IPS-NIHi7 (cell line): Measurements from ENCODE around the gene HOXB9.

Experiments
- DNase-seq: peaks from one replicate; pipeline ENCODE4 v3.0.0; 2012; ENCODE audit warnings: mixed read lengths; ENCODE audit errors: extremely low spot score

Gene HOXB9

DNA sequence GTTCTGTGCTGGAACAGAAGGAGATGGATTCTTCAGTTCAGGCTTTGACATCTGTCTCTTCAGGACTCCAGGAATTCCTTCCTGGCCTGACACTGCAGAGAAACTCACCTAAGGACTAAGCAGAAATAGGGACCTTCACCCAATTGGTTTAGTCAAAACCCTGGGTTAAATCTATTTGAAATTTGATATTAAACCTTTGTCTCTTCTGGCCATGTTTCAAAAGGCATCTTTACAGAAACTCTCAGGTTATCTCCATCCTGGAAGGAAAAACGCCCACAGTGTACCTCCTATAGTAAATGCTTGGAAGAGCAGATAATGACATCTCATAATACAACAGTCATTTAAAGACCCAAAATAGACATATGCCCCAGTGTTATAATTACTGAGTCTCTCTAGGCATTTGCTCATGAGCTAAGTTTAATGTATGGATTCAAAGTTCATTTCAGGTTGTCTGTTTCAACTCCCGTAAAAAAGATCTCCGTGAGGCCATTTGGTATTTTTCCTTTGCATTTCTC is 42.4 kb downstream of the HOXB9 start:
- DNase-seq, result no peak

DNA sequence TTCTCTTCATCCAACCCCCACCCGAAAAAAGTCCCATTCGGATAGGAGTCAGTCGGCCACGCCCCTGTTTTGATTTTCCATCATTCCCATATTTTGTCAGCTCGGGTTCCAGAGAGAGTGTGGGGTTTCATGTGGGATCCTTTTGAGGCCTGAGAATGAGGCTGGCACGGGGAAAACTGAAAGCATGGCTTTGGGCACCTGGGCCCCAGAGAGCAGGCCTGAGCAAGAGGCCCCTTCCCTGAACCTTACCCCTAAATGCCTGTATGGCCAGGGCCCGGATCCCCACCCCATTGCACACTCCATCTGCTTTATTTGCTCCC is 43.4 kb downstream of the HOXB9 start:
- DNase-seq, result no peak

DNA sequence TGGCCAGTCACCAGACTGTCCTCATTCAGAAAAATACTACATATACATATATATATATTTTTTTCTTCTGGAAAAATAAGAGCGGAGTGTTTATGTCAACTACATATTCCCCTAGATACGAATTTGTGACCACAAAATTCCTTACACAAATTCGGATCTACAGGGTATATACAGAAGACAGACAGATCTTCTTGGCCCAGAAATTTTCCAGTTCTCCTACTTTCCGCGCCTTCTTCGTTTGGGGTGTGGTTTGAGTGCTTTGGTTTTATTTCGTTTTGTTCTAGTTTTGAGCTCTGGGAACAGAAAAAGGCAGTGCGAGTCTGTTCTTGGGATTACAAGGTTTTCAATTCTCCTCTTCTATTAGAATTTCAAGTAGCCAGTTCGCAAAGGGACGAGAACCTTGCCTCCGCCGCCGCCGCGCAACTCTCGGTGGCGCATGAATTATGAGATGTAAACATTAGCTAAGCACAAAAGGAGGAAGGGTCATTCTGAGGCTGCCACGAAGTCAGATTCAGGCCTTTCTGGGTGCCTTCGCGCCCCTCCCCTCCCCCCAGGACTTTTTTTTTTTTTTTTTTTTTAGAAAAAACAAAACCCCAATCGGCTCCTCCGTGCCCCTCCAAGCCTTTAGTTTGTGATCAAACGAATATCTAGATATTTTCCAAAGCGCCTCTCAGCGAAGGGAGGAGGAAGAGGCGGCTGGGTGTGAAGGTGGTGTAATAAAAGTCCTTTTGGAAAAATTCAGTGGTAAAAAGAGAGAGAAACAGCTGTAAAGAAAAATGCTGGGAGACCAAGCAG is 46.2 kb downstream of the HOXB9 start:
- DNase-seq, result no peak

DNA sequence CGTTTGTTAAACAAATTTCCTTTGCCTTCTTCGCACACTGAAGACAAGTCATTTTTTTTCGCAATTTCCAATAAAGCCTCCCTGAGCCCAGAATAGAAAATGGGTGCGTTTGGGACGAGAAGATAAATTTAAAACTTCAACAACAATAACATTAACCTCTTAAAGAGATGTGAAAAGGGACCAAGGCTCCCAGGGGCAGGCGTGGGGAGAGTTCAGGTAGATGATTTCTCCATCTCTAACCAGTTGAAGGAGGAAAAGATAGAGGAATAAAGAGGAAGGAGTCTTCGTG is 46.7 kb downstream of the HOXB9 start:
- no peak for DNase-seq

DNA sequence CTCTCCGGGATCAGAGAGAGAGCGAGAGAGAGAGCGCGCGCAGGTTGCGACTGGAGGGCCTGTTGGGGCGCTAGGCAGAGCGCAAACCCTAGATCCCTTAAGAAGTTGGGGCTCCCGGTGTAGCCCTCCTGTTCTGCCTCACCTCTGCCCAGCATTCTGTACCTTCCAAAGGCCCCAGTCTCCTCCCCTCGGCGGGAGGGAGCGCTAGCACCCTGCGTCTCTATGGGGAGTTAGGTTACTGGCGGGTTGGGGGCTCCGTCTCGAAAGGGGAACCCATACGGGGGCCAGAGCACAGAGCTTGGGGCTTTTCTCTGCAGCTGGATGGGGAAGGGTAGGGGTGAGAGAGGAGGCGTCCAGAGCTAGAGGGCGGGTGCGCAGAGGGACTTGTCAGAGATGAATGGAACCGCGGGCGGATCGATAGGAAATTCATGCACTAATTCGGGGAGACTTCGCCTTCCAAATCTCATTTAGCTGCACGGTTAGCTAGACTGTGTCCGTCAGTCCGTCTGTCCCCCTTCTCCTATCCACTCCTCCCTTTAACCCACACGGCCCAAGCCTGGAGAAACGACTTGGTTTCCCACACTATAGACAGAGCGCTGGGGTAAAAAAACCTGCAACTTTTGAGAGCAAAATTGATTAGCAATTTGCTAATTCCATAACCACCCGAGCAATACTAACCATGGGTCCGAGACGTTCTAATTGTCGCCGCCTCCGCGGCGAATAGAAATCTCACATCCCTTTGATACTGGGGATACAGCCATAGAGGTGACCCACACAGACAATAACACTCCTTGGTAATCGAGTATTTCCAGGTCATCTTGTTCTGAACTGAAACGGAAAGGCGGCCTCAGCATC is 47.3 kb downstream of the HOXB9 start:
- no peak for DNase-seq

DNA sequence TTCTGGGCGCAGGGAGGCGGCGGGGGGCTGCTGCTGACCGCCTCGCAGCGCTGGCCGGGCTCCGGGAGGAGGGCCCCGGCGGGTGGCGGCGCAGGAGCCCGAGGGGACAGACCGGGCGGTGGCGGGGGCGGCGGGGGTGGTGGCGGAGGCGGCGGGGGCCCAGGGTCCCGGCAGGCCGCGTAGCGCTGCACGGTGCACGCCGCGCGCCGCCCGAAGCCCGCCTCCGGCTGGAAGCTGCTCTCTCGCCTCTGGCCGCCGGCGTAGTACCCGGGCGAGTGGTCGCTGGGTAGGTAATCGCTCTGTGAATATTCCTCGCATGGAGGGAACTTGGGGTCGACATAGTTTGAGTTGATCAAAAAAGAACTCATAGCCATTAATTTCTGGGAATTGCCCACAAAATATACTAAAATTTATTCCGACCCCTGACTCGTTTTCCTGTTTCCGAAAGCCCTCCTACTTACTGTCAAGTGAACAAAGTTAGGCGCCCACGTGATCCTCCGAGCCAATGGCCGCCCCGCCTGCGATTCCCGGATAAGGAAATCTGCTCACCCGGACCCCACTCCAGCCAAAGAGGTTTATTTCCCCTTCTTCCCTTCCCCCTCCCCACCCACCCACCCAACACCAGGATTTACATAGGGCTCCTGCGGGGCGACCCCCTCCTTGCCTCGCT is 48.1 kb downstream of the HOXB9 start, which contains the start of gene HOXB4:
HOXB4 (minus strand) TSS at position 405 of the 670 bp plus-strand sequence; CDS start at position 374, 31 bp downstream.
- peak; percentile 66 for DNase-seq

DNA sequence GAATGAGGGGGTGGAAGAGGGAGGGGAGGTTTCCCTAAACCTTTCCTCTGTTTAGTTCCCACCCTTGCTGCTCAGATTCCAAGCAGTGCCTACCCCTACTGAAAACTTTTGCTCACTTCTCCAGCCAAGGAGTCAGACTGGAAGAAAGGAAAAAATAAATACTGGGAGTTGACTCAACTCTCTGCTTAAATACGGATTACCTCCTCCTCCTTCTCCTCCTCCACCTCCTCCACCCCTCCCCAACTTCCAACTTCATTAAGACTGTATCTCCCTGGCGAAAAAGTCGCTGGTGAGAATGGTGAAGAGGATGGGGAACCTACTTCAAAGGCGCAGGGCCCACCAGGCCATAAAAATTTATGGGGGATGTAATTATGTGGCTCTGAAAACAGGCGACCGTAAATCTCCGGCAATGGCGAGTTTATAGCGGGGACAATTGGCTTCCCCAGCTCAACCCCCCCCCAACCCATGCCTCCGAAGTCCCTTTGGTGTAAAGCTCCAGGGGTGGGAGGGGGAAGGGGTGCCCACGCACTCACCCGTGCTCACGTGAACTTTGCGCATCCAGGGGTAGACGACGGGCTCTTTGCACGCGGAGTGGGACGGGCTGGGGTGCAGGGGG is 48.7 kb downstream of the HOXB9 start:
- DNase-seq, result no peak

DNA sequence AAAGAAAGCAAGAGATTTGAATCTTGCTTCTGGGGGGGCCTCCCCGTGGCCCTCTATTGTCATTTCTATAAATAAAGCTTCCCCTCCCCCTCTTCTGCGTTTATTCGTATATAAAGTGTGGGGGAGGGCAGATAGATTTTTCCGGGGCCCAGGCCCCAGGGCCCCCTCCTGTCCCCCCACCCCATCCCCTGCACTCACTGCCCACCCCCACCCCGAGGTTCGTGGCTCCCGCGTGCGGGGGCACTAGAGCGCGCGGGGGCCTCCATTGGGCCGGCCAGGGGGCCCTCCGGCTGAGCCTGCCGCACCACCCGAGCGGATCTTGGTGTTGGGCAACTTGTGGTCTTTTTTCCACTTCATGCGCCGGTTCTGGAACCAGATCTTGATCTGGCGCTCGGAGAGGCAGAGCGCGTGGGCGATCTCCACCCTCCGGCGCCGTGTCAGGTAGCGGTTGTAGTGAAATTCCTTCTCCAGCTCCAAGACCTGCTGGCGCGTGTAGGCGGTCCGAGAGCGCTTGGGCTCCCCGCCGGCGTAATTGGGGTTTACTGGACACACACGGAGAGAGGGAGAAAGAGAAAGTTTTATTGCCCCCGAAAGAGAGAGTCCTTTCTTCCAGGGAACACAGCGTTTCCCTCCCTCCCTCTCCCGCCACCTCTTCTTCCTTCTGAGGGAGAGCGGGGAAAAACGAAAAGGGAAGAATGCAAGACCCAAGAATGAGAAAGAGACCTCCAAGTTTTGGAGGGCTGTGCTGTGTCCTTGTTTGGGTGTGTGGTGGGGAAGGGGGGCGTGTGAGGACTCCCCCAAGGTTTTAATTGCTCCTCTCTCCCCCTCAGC is 49.5 kb downstream of the HOXB9 start:
- DNase-seq, result no peak

DNA sequence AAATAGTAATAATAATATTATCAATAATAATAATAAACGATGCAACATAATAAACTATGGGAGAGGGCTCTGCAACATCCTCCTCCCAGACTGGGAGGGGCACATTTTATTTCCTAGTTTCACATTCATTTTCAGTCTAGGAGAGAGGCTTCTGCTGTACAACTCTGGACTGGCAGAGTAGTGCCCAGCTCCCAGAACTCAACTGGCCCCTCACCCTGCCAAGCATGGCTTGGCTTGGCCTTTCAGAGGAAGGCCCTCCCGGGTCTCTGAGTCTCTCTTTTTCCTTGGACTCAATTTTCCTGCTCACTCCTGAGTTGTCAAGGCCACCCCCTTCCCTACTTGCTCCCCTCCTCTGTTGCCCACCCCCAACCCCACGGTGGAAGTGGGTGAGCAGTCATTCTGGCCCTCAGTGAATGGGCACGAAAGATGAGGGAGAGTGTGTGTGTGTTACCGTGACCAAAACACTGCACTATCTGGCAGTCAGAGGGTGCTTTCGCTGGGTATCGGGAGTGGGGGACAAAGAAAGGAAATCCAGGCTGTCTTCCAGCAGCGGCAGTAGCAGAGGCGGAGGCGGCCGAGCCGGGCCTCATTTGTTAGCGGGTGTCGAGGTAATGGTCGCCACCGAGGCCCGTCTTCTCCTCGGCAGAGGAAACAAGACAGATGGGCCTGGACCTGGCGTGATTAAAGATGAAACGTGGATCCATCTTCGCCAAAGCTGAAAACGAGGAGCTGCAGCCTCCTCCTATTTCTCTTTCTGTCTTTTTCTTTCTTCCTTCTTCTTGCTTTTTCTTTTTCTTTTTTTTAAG is 50.3 kb downstream of the HOXB9 start:
- no peak for DNase-seq

DNA sequence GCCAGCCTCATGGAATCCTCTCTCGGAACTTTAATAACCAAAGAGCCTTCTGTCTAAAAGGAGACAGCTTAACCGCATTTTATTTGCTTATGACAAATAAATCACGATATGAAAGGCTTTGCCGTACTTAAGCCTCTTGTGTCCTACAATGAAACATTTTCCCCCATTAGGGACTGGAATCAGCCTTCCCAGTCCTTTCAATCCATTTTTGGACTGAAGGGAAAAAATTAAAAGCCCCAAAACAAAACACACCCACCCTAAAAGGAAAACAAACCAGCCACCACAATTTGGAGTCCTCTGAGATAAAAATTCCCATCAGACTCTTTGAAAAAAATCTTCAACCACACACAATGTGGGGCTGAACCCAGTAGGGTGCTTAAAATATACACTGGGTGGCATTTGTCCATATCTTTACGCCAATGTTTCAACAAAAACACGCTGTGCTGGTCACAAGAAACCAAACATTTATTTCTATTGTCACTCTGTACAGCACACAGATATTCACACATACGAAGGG is 51.0 kb downstream of the HOXB9 start:
- no peak for DNase-seq

DNA sequence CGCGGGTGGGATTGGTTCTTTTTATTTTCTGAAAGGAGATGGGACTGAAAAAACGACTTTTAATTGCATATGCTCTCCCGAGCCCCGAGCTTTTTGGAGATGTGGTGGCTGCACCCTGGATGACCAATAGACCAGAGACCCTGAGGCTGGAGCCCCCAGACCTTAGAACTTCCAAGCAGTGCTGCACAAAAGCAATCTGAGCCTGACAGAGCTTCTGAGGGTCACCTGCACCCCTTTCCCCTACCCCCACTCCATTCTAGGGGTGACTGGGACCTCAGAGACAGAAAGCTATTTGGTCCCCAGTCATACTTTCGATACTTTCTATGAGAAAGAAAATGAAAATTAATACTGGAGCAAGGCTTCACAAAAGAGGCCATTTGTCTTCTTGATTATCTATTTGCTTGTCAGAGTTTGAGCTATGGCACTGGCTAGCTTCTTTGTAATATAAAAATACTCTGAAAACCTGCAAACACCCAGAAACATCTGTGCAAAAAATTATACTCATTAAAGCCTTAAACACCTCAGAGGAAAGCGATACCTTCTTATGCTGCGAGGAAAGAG is 51.6 kb downstream of the HOXB9 start:
- no peak for DNase-seq

DNA sequence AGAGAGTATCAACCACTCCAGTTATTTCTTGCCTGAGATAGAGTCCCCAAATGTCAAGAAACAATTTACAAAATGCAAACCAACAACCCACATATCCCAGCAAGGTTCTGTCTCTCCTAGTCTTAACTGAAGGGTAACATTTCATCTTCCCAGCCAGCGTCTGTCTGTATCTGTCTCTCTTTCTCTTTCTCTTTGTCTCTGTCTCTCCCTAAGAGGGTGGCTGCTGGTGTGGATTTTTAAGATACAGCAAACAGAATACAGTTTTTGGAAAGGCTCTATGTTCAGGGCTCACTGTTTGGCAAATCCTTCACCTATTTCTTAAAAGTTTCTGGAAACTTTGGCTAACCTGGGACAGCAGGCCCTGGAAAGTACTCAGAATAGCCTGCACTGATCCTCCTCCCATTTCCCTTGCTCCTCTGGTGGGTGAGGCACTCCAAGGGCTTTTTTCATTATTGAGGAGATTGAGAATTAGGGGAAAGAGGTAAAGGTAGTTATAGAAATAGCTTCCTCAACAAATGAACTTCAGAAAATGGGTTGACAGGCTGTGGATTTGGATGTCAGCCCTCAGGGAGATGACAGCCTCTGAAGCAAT is 54.2 kb downstream of the HOXB9 start:
- DNase-seq, result no peak
